SK-N-SH (cell line): ENCODE results near the gene PRKG1.

Experiments used
- CTCF ChIP-seq: fragments of 200-600 bp; sonication (generic); IDR thresholded peaks from 2 replicates; pipeline ENCODE4 v1.6.1; 2017; ENCODE audit warnings: antibody characterized with exemption, mild to moderate bottlenecking, moderate library complexity
- ELF1 ChIP-seq: IDR thresholded peaks from 2 replicates; pipeline ENCODE4 v1.4.0; 2012
- GABPA ChIP-seq: IDR thresholded peaks from 2 replicates; pipeline ENCODE4 v1.4.0; 2012; ENCODE audit warnings: low read depth, mild to moderate bottlenecking
- IRF3 ChIP-seq: fragments of 150-350 bp; IDR thresholded peaks from 2 replicates; pipeline ENCODE4 v1.6.1; 2016; ENCODE audit warnings: mild to moderate bottlenecking, low read depth, low read length
- MXI1 ChIP-seq: IDR thresholded peaks from 2 replicates; pipeline ENCODE4 v1.6.1; 2012; ENCODE audit warnings: mild to moderate bottlenecking, low read depth, low read length, improper control_type of control experiment
- NFIC ChIP-seq: IDR thresholded peaks from 2 replicates; pipeline ENCODE4 v1.4.0; 2012; ENCODE audit warnings: borderline replicate concordance
- REST ChIP-seq: IDR thresholded peaks from 2 replicates; pipeline ENCODE4 v1.6.1; 2012; ENCODE audit warnings: mild to moderate bottlenecking, low read depth, low read length, moderate library complexity
- SIN3A ChIP-seq: IDR thresholded peaks from 2 replicates; pipeline ENCODE4 v1.6.1; 2012; ENCODE audit warnings: low read depth, mild to moderate bottlenecking, low read length, moderate library complexity, borderline replicate concordance
- TAF1 ChIP-seq: IDR thresholded peaks from 2 replicates; pipeline ENCODE4 v1.6.1; 2012; ENCODE audit warnings: low read depth, mild to moderate bottlenecking, low read length, moderate library complexity, borderline replicate concordance
- TEAD4 ChIP-seq: IDR thresholded peaks from 2 replicates; pipeline ENCODE4 v1.4.0; 2012; ENCODE audit warnings: mild to moderate bottlenecking, borderline replicate concordance; ENCODE audit not compliant: insufficient read depth
- USF2 ChIP-seq: fragments of 150-350 bp; IDR thresholded peaks from 2 replicates; pipeline ENCODE4 v1.6.1; 2017; ENCODE audit warnings: antibody characterized with exemption, low read length, low read depth, borderline replicate concordance

- no peak for TF ChIP-seq CTCF
- TF ChIP-seq TEAD4 = no peak
- TF ChIP-seq SIN3A = no peak
- no peak for TF ChIP-seq MXI1
- no peak for TF ChIP-seq GABPA
- TF ChIP-seq TAF1 = no peak
- TF ChIP-seq NFIC = no peak
- no peak for TF ChIP-seq IRF3
- no peak for TF ChIP-seq USF2
- no peak for TF ChIP-seq REST
- no peak for TF ChIP-seq ELF1
Observed at GRCh38 chr10:51048792-51049191, 25.5 kb upstream of the PRKG1 start.
